ENCODE results near the gene AFAP1. TPM values are rescaled to one million over a fixed set of nuclear protein-coding genes. Genes with fewer than 3 reads are reported as not detected.

Gene AFAP1
- total and polyA plus RNA-seq, 2 of the 8 experiments (the other 6 are each of a cell fraction or from before 2014, with no cell fraction given): 3.6 to 18.2 TPM

GRCh38 chr4:7955393-7955792 is 15.7 kb upstream of the AFAP1 start:
- Histone ChIP-seq H2BK15ac (ENCODE audit: low read length) (no peak overlapping the region), H3K4me2 (ENCODE audit: insufficient read depth in 1 of 2, low read depth in 2 of 2, low read length in 2 of 2) (no peak overlapping the region)

More at GRCh38 chr4:7955393-7955792, 15.7 kb upstream of the AFAP1 start:
- Histone ChIP-seq H2BK120ac (replicated peaks; ENCODE audit: low read depth, low read length) (no peak overlapping the region), H3K9me3 (ENCODE audit: insufficient read depth in 2 of 2, low read depth in 1 of 2, low read length in 1 of 2) (no peaks in the 10 kb centered on the region), H4K8ac (ENCODE audit: extremely low read depth, insufficient read depth, low read length) (no peak overlapping the region), H4K5ac (ENCODE audit: insufficient read length, low read depth, low read length) (no peak overlapping the region), H3K79me1 (ENCODE audit: low read depth, low read length) (no peaks in the 10 kb centered on the region), H3K36me3 (ENCODE audit: control insufficient read depth in 2 of 4, insufficient read depth in 4 of 4, low read length in 3 of 4) (no peaks in the 10 kb centered on the region), H2AFZ (ENCODE audit: low read length) (no peak overlapping the region), H3K4me3 (ENCODE audit: extremely low read depth in 1 of 4, insufficient read depth in 2 of 4, low read depth in 3 of 4, low read length in 4 of 4) (no peak overlapping the region), H4K91ac (replicated peaks; ENCODE audit: insufficient read length, low read length) (no peak overlapping the region), H2BK12ac (ENCODE audit: low read depth, low read length) (no peak overlapping the region), H3K4me1 (replicated peaks in 1 of 4; ENCODE audit: control insufficient read depth in 3 of 4, insufficient read depth in 4 of 4, low read length in 3 of 4) (peaks cover 2 to 3% (median 2%) of the 10 kb centered on the region in 4 experiments; a peak in 3 of 7 replicates), H3K4ac (replicated peaks; ENCODE audit: insufficient read length, low read depth, low read length) (no peak overlapping the region), H2BK5ac (ENCODE audit: low read depth, low read length) (no peak overlapping the region), H3K27ac (ENCODE audit: low read depth, low read length) (no peak overlapping the region), H3K18ac (ENCODE audit: extremely low read depth, low read length) (no peak overlapping the region), H4K20me1 (replicated peaks in 1 of 2; ENCODE audit: control insufficient read depth in 1 of 2, insufficient read depth in 2 of 2, low read length in 2 of 2) (no peaks in the 10 kb centered on the region), H3K23me2 (ENCODE audit: low read depth, low read length) (no peaks in the 10 kb centered on the region), H3K9ac (replicated peaks in 1 of 4; ENCODE audit: extremely low read depth in 1 of 4, low read depth in 3 of 4, low read length in 3 of 4) (no peak overlapping the region), H3K79me2 (ENCODE audit: control insufficient read depth in 1 of 2, insufficient read depth in 2 of 2, low read length in 2 of 2) (no peaks in the 10 kb centered on the region), H3K56ac (replicated peaks; ENCODE audit: insufficient read length, low read depth, low read length) (no peak overlapping the region), H3K14ac (ENCODE audit: insufficient read length) (no peak overlapping the region), H2BK20ac (ENCODE audit: low read length) (no peak overlapping the region), H2AK5ac (ENCODE audit: low read depth, low read length) (no peak overlapping the region), H3K23ac (ENCODE audit: insufficient read length) (no peak overlapping the region), H3K27me3 (replicated peaks in 1 of 4; ENCODE audit: control insufficient read depth in 3 of 4, extremely low read depth in 1 of 4, insufficient read depth in 3 of 4, low read length in 3 of 4) (no peaks in the 10 kb centered on the region)
- TF ChIP-seq RBBP5 (IDR thresholded peaks at IDR 0.05; ENCODE audit: borderline replicate concordance, low read depth, low read length): no peak
- no peak for TF ChIP-seq KDM4A (IDR thresholded peaks at IDR 0.05; ENCODE audit: low read depth, low read length, severe bottlenecking)
- no peak for TF ChIP-seq HDAC2 (IDR thresholded peaks at IDR 0.05; ENCODE audit: borderline replicate concordance in 1 of 2, low read depth in 2 of 2, low read length in 2 of 2)
- no peak for FAIRE-seq
- POLR2A ChIA-PET (ENCODE audit: partially characterized antibody): interaction anchor here (1.0 kb wide), 1 partner anchor 9 kb away, joined by 3 read pairs; no protein-coding TSS in a partner anchor
- CTCF ChIA-PET (ENCODE audit: partially characterized antibody): interaction anchor here (2.1 to 2.3 kb wide), 2 partner anchors 10 to 13 kb away, joined by 5 to 7 read pairs; no protein-coding TSS in a partner anchor
- DNase-seq (ENCODE audit: low read depth in 1 of 2, low spot score in 2 of 2): no peak
- WGBS, 2 experiments (ENCODE audit: extremely low coverage in 1 of 2, insufficient coverage in 1 of 2, insufficient read length in 1 of 2, insufficient replicate concordance in 2 of 2, low coverage in 1 of 2, low lambda C conversion rate in 2 of 2, missing lambda C conversion rate in 1 of 2): 91% methylated on average over 4 of the region's 4 CpGs; no CpG with 5 or more reads in 1 of the 2 experiments

Measured in H1 (cell line).